A673 (cell line): Measurements from ENCODE around the gene SKA1. TPM values are rescaled to one million over a fixed set of nuclear protein-coding genes. Genes with fewer than 3 reads are reported as not detected.
A peak's percentile ranks its signal among the peaks of the same experiment; 100 is the strongest.

Source experiments
- Bru-seq: library from RNA; stranded (reverse); fragments of 400-500 nt; gene quantifications from one replicate; lab custom pipeline; 2021; lab: Mats Ljungman, UMichigan
- BruChase-seq, 2 experiments: library from RNA; stranded (reverse); fragments of 400-500 nt; gene quantifications; one replicate each; lab custom pipeline; 2021; lab: Mats Ljungman, UMichigan
- BruUV-seq: library from RNA; stranded (reverse); fragments of 400-500 nt; replicated peaks from 2 replicates; lab custom pipeline; 2021; lab: Mats Ljungman, UMichigan
- CTCF ChIA-PET: fragments of 300-600 bp; sonication (Branson Sonifier 250); formaldehyde crosslinking; loops from one replicate; lab custom pipeline; 2022; ENCODE audit warnings: antibody characterized with exemption; lab: Charles Lee
- POLR2A ChIA-PET: fragments of 300-600 bp; sonication (Branson Sonifier 250); formaldehyde crosslinking; loops from one replicate; lab custom pipeline; 2022; ENCODE audit warnings: antibody characterized with exemption; ENCODE audit not compliant: low non-redundant PET; lab: Charles Lee
- DNase-seq: peaks from one replicate; pipeline ENCODE4 v3.0.0-alpha.2; 2015; ENCODE audit warnings: low spot score
- H3K27ac ChIP-seq: fragments of 200-600 bp; sonication (generic); 2 replicates; pipeline ENCODE4 v1.5.1; 2016; ENCODE audit warnings: mixed run types, low read depth, mild to moderate bottlenecking, mixed read lengths, antibody characterized with exemption, low read length; ENCODE audit not compliant: poor library complexity, severe bottlenecking
- H3K27me3 ChIP-seq: fragments of 200-600 bp; sonication (generic); replicated peaks from 2 replicates; pipeline ENCODE4 v1.6.1; 2017; ENCODE audit warnings: mixed run types, low read depth, mild to moderate bottlenecking, mixed read lengths, antibody characterized with exemption, low read length; ENCODE audit not compliant: insufficient read depth, poor library complexity
- H3K36me3 ChIP-seq: fragments of 200-600 bp; sonication (generic); 2 replicates; pipeline ENCODE4 v1.6.1; 2016; ENCODE audit warnings: mixed run types, mild to moderate bottlenecking, mixed read lengths, antibody characterized with exemption, low read length; ENCODE audit not compliant: insufficient read depth, poor library complexity, severe bottlenecking
- H3K4me1 ChIP-seq: fragments of 200-600 bp; sonication (generic); 2 replicates; pipeline ENCODE4 v1.6.1; 2017; ENCODE audit warnings: mixed run types, mild to moderate bottlenecking, mixed read lengths, antibody characterized with exemption, low read length; ENCODE audit not compliant: insufficient read depth, poor library complexity, severe bottlenecking
- H3K4me3 ChIP-seq: fragments of 200-600 bp; sonication (generic); 2 replicates; pipeline ENCODE4 v1.5.1; 2016; ENCODE audit warnings: low read depth, mixed run types, mild to moderate bottlenecking, mixed read lengths, low read length; ENCODE audit not compliant: poor library complexity, severe bottlenecking
- H3K9me3 ChIP-seq: fragments of 200-600 bp; sonication (generic); 2 replicates; pipeline ENCODE4 v1.6.1; 2016; ENCODE audit warnings: mixed run types, low read depth, mild to moderate bottlenecking, mixed read lengths, antibody characterized with exemption, low read length; ENCODE audit not compliant: poor library complexity, severe bottlenecking
- EZH2 ChIP-seq: fragments of 200-600 bp; sonication (generic); IDR thresholded peaks from 2 replicates; pipeline ENCODE4 v1.6.1; 2017; ENCODE audit warnings: borderline replicate concordance, low read depth, mild to moderate bottlenecking, mixed read lengths, antibody characterized with exemption, low read length; ENCODE audit not compliant: poor library complexity, severe bottlenecking
- intact Hi-C: fragments of 100-400 bp; cut with micrococcal nuclease; formaldehyde crosslinking; loops from one replicate; pipeline ENCODE4 v1.10.0; 2022; ENCODE audit not compliant: unreplicated experiment
- long read RNA-seq: library from polyadenylated mRNA; stranded (forward); transcript quantifications from one replicate; pipeline ENCODE4 v2.0.0, GENCODE V29; 2022
- total RNA-seq: library from RNA; stranded (reverse); gene quantifications from 2 replicates; pipeline ENCODE4 v1.2.3, GENCODE V29; 2021
- TF ChIP-seq, protein P1 (sequence below): fragments of 300-800, 200-600 bp; sonication (generic); conservative IDR thresholded peaks from 2 replicates; pipeline ENCODE4 v1.5.1; 2017; ENCODE audit warnings: low read depth, mild to moderate bottlenecking, antibody characterized with exemption, low read length, moderate library complexity, mixed read lengths

SKA1 gene, protein sequence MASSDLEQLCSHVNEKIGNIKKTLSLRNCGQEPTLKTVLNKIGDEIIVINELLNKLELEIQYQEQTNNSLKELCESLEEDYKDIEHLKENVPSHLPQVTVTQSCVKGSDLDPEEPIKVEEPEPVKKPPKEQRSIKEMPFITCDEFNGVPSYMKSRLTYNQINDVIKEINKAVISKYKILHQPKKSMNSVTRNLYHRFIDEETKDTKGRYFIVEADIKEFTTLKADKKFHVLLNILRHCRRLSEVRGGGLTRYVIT
- total RNA-seq, result 37.3 and 41.8 TPM in 2 replicates
- percentile 83 among the genes with signal in this experiment for Bru-seq, nascent RNA
- percentile 85 among the genes with signal in this experiment for BruChase-seq, experiment 1, labeled RNA remaining after a 2-hour chase
- BruChase-seq, experiment 2, labeled RNA remaining after a 6-hour chase, result percentile 90 among the genes with signal in this experiment
- long read RNA-seq, transcript SKA1-201 (7 exons, 2,905 nt), result major isoform, 22 of 55 reads
- long read RNA-seq, transcript SKA1-202 (7 exons, 979 nt), result minor isoform, 13 of 55 reads
- long read RNA-seq, partial matches to known transcripts, result 7 of 55 reads
- long read RNA-seq, other reads (novel, unspliced or antisense), result 13 of 55 reads

DNA sequence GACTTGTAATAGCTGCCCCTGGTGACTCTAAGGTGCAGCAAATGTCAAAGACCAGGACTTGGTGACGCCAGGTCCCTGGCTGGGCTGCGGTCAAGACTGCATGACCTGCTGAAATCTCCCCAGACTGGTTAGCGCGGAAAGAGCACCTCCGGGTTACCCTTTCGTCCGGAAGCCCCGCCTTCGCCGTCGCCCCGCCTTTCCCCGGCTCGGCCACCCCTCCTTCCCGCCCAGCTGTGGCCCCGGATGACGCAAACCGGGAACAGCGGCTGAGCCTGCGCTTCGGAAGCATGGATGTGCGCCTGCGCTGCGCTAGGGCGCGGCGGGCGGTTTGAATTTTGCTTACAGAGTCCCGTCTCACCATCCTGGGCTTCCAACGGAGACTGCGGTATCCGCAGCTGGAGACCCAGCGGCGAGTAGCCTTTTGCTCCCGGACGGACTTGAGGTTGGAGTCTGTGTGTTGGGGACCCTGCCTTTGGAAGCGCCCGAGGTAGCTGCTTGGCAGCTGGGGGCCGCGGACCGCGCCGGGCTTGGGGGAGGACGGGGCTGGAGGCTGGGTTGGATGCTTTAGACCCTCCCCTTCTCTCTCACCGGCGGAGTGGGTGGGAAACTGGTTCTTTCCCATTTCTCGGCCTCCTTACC, at the start of gene SKA1:
SKA1 (plus strand) TSS at position 294 of the 639 bp plus-strand sequence. CDS start 785 bp downstream, outside the sequence.
- H3K36me3 ChIP-seq, result peaks cover 5% of the 10 kb centered on the region
- ChIA-PET CTCF (no interaction called here), POLR2A (no interaction called here)
- peaks cover 3% of the 10 kb centered on the region for H3K9me3 ChIP-seq
- no peaks in the 10 kb centered on the region for H3K27me3 ChIP-seq
- peak within 1 kb of the TSS; percentile 61 for H3K27ac ChIP-seq
- no TSS peak for BruUV-seq
- H3K4me3 ChIP-seq, result peak within 1 kb of the TSS; percentile 65
- intact Hi-C loops, result no loop called here
- DNase-seq, result peak; percentile 96
- H3K4me1 ChIP-seq, result peaks cover 12% of the 10 kb centered on the region
- TF ChIP-seq, protein P1, sequence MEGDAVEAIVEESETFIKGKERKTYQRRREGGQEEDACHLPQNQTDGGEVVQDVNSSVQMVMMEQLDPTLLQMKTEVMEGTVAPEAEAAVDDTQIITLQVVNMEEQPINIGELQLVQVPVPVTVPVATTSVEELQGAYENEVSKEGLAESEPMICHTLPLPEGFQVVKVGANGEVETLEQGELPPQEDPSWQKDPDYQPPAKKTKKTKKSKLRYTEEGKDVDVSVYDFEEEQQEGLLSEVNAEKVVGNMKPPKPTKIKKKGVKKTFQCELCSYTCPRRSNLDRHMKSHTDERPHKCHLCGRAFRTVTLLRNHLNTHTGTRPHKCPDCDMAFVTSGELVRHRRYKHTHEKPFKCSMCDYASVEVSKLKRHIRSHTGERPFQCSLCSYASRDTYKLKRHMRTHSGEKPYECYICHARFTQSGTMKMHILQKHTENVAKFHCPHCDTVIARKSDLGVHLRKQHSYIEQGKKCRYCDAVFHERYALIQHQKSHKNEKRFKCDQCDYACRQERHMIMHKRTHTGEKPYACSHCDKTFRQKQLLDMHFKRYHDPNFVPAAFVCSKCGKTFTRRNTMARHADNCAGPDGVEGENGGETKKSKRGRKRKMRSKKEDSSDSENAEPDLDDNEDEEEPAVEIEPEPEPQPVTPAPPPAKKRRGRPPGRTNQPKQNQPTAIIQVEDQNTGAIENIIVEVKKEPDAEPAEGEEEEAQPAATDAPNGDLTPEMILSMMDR, result no peak
- no peak for TF ChIP-seq EZH2

DNA sequence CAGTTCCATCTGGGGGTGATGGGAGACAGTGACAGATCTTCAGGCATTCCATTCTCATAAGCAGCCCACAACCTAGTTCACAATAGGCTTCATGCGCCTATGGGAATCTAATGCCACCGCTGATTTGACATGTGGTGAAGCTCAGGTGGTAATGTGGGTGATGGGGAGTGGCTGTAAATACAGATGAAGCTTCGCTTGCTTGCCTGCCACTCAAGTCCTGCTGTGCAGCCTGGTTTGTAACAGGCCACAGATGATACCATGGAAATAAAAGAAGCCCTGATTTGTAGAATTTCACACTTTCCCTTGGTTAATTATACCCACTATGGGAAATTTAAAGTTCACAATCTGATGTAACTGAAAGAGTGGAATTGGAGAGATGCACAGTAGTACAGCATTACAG, 46.9 kb upstream of the SKA1 start:
- H3K9me3 ChIP-seq, result no peaks in the 10 kb centered on the region
- intact Hi-C loops, result no loop called here

DNA sequence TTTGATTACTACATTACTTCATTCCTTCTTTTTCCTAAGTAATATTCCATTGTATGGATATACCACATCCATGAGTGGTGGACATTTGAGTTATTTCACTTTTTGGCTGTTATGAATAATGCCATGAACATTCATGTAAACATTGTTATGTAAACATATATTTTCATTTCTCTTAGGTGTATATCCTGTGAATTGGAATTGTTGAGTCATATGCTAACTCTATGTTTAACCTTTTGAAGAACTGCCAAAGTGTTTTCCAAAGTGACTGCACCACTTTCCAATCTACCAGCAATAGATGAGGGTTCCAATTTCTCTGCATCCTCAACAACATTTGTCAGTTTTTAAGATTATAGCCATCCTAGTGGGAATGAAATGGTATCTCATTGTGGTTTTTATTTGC, 44.7 kb upstream of the SKA1 start:
- no TSS peak for BruUV-seq
- DNase-seq, result no peak
- Histone ChIP-seq H3K4me1 (no peaks in the 10 kb centered on the region), H3K9me3 (no peaks in the 10 kb centered on the region), H3K27me3 (peaks cover 6% of the 10 kb centered on the region), H3K27ac (no peak overlapping the region), H3K4me3 (no peak overlapping the region), H3K36me3 (no peaks in the 10 kb centered on the region)
- CTCF ChIA-PET, result no interaction called here
- POLR2A ChIA-PET, result no interaction called here
- intact Hi-C loops, result no loop called here
- TF ChIP-seq, protein P1, result no peak
- TF ChIP-seq EZH2, result no peak

More for the DNA sequence above, 46.9 kb upstream of the SKA1 start:
- no peak for DNase-seq
- Histone ChIP-seq H3K27ac (no peak overlapping the region), H3K4me3 (no peak overlapping the region), H3K27me3 (peaks cover 13% of the 10 kb centered on the region), H3K4me1 (no peaks in the 10 kb centered on the region), H3K36me3 (no peaks in the 10 kb centered on the region)
- POLR2A ChIA-PET, result no interaction called here
- BruUV-seq, result no TSS peak
- TF ChIP-seq EZH2, result no peak
- TF ChIP-seq, protein P1, result no peak
- CTCF ChIA-PET, result no interaction called here
